HepG2 (cell line): ENCODE results near the gene SP140L. TPM values are rescaled to one million over a fixed set of nuclear protein-coding genes. Genes with fewer than 3 reads are reported as not detected.

Experiments used
- DPF2 ChIP-seq: sonication (generic); formaldehyde crosslinking; IDR thresholded peaks from 2 replicates; pipeline ENCODE4 v1.4.0; 2020; ENCODE audit warnings: mild to moderate bottlenecking, low read depth, missing genetic modification reagents, borderline replicate concordance
- HNRNPH1 ChIP-seq: fragments of 200-400 bp; formaldehyde crosslinking; optimal IDR thresholded peaks from 2 replicates; pipeline ENCODE3; 2017; ENCODE audit warnings: mild to moderate bottlenecking, low read depth, low read length
- KDM5B ChIP-seq: sonication (generic); formaldehyde crosslinking; IDR thresholded peaks from 2 replicates; pipeline ENCODE4 v1.4.0; 2020; ENCODE audit warnings: missing genetic modification reagents, mild to moderate bottlenecking, borderline replicate concordance
- KMT2A ChIP-seq: sonication (generic); formaldehyde crosslinking; IDR thresholded peaks from 2 replicates; pipeline ENCODE4 v1.4.0; 2020; ENCODE audit warnings: missing genetic modification reagents
- PITX1 ChIP-seq: sonication (generic); formaldehyde crosslinking; IDR thresholded peaks from 2 replicates; pipeline ENCODE4 v1.5.1; 2020; ENCODE audit warnings: mild to moderate bottlenecking, missing genetic modification reagents
- SP4 ChIP-seq: sonication (generic); formaldehyde crosslinking; IDR thresholded peaks from 2 replicates; pipeline ENCODE4 v1.8.1; 2023; ENCODE audit warnings: mild to moderate bottlenecking, missing genetic modification reagents
- ZNF235 ChIP-seq: sonication (generic); formaldehyde crosslinking; IDR thresholded peaks from 2 replicates; pipeline ENCODE4 v1.8.1; 2023; ENCODE audit warnings: mild to moderate bottlenecking, missing genetic modification reagents, borderline replicate concordance
- ZNF44 ChIP-seq: sonication (generic); formaldehyde crosslinking; IDR thresholded peaks from 2 replicates; pipeline ENCODE4 v1.5.1; 2020; ENCODE audit warnings: mild to moderate bottlenecking, missing genetic modification reagents
- ZNF547 ChIP-seq: sonication (generic); formaldehyde crosslinking; IDR thresholded peaks from 2 replicates; pipeline ENCODE4 v1.5.1; 2020; ENCODE audit warnings: mild to moderate bottlenecking, missing genetic modification reagents
- ZNF670 ChIP-seq: sonication (generic); formaldehyde crosslinking; IDR thresholded peaks from 2 replicates; pipeline ENCODE4 v1.8.0; 2022; ENCODE audit warnings: mild to moderate bottlenecking, missing genetic modification reagents, borderline replicate concordance
- ZNF850 ChIP-seq: sonication (generic); formaldehyde crosslinking; conservative IDR thresholded peaks from 2 replicates; pipeline ENCODE4 v1.9.0; 2021; ENCODE audit warnings: mild to moderate bottlenecking, missing genetic modification reagents
- polyA plus RNA-seq, 8 experiments: library from polyadenylated mRNA; depleted of rRNA in 3 of 8; stranded (reverse) in 7 of 8; unstranded in 1 of 8; fragments of >200 nt; fragmentation: Illumina TruSeq in 4 of 8; extraction: Trizol in 4 of 8; gene quantifications; 2 replicates each; pipeline versions ENCODE4 v1.2.1 to v1.2.3, GENCODE V29; 2011 to 2016; ENCODE audit warnings: low read depth in 4 of 8, missing spikeins in 1 of 8, mixed read lengths in 1 of 8; ENCODE audit not compliant: insufficient read depth in 1 of 8
- total RNA-seq, 5 experiments: library from RNA; depleted of rRNA; stranded (reverse); fragments of >200 nt; fragmentation: Illumina TruSeq; extraction: Trizol; gene quantifications; 2 replicates each; pipeline ENCODE4 v1.2.3, GENCODE V29; 2016; ENCODE audit warnings: low read depth in 1 of 5
- TF ChIP-seq, protein P1 (sequence below): sonication (generic); formaldehyde crosslinking; IDR thresholded peaks from 2 replicates; pipeline ENCODE4 v1.4.0; 2020; ENCODE audit warnings: missing genetic modification reagents
- TF ChIP-seq, protein P2 (sequence below), 2 experiments: sonication (generic) in 1 of 2; formaldehyde crosslinking in 1 of 2; IDR thresholded peaks; 2 replicates each; pipeline versions ENCODE4 v1.4.0 to v1.6.1; 2016 to 2020; ENCODE audit warnings: borderline replicate concordance in 1 of 2, low read depth in 1 of 2, mild to moderate bottlenecking in 1 of 2, missing genetic modification reagents in 1 of 2
- TF ChIP-seq, protein P3 (sequence below): sonication (generic); formaldehyde crosslinking; IDR thresholded peaks from 2 replicates; pipeline ENCODE4; 2020; ENCODE audit warnings: missing genetic modification reagents, mild to moderate bottlenecking, borderline replicate concordance
- TF ChIP-seq, protein P4 (sequence below): sonication (generic); formaldehyde crosslinking; IDR thresholded peaks from 2 replicates; pipeline ENCODE4 v1.9.0; 2022; ENCODE audit warnings: missing genetic modification reagents, mild to moderate bottlenecking, borderline replicate concordance

Gene SP140L
- total and polyA plus RNA-seq, 2 of the 13 experiments (the other 11 are each of a cell fraction or from before 2014, with no cell fraction given): 10.9 to 17.5 TPM

DNA sequence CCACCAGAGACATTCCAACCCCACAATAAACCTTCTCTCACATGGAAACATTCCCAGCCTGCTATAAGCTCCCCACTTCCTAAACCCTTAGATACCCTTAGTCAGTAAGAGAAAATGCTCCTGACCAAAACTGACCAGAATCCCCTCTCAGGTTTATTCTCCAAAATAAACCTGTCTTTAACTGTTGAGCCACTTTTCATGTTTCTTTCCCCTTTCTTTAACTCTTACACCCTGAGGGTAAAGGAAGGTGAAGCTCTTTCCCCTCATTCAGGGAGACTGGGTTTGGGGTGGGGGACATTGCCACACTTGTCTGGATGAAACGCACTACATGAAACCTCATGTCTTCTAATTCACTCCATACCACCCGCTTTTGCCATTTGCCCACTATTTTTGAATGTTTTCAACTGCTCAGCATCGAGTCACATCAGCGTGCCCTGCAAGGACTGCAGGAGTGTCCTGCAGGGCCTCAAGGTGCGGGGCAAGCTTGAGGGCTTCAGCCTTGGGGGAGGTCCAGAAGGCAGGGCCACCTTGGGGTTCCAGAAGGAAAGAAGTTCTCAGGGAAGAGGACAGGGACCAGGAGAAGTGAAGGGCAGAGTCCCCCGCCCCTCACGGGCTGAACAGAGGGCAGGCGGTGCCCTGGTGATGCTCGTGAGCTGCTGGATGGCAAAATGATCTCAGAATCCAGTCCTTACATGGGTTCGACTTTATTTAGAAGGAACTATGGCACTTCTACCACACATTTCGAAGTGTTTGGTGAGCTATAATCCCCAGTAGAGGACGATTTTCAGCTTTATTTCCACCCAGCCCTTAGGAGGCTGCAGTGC lies 4.2 kb upstream of the SP140L start (continued):
- TF ChIP-seq ZNF547 (peak; percentile 72; the same call in 1 of the 2 replicates), ZNF670 (CRISPR knock-in tag) (peak; percentile 47; the same call in 1 of the 2 replicates), HNRNPH1 (no peak), KDM5B (peak; percentile 24; the same call in 1 of the 2 replicates), DPF2 (CRISPR knock-in tag) (peak; percentile 23; the same call in 1 of the 2 replicates), SP4 (CRISPR knock-in tag) (0 out of 2 replicates have a peak, but pooled peaks have one; percentile 15), ZNF235 (CRISPR knock-in tag) (0 out of 2 replicates have a peak, but pooled peaks have one; percentile 39), PITX1 (CRISPR knock-in tag) (peak; percentile 53; the same call in 1 of the 2 replicates), ZNF850 (CRISPR knock-in tag) (peak; percentile 96), ZNF44 (CRISPR knock-in tag) (0 out of 2 replicates have a peak, but pooled peaks have one; percentile 49), KMT2A (CRISPR knock-in tag) (0 out of 2 replicates have a peak, but pooled peaks have one; percentile 26)
- TF ChIP-seq, protein P1, sequence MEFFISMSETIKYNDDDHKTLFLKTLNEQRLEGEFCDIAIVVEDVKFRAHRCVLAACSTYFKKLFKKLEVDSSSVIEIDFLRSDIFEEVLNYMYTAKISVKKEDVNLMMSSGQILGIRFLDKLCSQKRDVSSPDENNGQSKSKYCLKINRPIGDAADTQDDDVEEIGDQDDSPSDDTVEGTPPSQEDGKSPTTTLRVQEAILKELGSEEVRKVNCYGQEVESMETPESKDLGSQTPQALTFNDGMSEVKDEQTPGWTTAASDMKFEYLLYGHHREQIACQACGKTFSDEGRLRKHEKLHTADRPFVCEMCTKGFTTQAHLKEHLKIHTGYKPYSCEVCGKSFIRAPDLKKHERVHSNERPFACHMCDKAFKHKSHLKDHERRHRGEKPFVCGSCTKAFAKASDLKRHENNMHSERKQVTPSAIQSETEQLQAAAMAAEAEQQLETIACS: no peak
- TF ChIP-seq, protein P2, sequence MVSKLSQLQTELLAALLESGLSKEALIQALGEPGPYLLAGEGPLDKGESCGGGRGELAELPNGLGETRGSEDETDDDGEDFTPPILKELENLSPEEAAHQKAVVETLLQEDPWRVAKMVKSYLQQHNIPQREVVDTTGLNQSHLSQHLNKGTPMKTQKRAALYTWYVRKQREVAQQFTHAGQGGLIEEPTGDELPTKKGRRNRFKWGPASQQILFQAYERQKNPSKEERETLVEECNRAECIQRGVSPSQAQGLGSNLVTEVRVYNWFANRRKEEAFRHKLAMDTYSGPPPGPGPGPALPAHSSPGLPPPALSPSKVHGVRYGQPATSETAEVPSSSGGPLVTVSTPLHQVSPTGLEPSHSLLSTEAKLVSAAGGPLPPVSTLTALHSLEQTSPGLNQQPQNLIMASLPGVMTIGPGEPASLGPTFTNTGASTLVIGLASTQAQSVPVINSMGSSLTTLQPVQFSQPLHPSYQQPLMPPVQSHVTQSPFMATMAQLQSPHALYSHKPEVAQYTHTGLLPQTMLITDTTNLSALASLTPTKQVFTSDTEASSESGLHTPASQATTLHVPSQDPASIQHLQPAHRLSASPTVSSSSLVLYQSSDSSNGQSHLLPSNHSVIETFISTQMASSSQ (IDR thresholded peaks at IDR 0.05; ENCODE audit: low read depth): no peak
- TF ChIP-seq, protein P2 (CRISPR knock-in tag; IDR thresholded peaks at IDR 0.05; ENCODE audit: borderline replicate concordance): 0 out of 2 replicates have a peak, but pooled peaks have one; percentile 33
- TF ChIP-seq, protein P3, sequence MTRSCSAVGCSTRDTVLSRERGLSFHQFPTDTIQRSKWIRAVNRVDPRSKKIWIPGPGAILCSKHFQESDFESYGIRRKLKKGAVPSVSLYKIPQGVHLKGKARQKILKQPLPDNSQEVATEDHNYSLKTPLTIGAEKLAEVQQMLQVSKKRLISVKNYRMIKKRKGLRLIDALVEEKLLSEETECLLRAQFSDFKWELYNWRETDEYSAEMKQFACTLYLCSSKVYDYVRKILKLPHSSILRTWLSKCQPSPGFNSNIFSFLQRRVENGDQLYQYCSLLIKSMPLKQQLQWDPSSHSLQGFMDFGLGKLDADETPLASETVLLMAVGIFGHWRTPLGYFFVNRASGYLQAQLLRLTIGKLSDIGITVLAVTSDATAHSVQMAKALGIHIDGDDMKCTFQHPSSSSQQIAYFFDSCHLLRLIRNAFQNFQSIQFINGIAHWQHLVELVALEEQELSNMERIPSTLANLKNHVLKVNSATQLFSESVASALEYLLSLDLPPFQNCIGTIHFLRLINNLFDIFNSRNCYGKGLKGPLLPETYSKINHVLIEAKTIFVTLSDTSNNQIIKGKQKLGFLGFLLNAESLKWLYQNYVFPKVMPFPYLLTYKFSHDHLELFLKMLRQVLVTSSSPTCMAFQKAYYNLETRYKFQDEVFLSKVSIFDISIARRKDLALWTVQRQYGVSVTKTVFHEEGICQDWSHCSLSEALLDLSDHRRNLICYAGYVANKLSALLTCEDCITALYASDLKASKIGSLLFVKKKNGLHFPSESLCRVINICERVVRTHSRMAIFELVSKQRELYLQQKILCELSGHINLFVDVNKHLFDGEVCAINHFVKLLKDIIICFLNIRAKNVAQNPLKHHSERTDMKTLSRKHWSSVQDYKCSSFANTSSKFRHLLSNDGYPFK (CRISPR knock-in tag): 0 out of 2 replicates have a peak, but pooled peaks have one; percentile 15
- TF ChIP-seq, protein P4, sequence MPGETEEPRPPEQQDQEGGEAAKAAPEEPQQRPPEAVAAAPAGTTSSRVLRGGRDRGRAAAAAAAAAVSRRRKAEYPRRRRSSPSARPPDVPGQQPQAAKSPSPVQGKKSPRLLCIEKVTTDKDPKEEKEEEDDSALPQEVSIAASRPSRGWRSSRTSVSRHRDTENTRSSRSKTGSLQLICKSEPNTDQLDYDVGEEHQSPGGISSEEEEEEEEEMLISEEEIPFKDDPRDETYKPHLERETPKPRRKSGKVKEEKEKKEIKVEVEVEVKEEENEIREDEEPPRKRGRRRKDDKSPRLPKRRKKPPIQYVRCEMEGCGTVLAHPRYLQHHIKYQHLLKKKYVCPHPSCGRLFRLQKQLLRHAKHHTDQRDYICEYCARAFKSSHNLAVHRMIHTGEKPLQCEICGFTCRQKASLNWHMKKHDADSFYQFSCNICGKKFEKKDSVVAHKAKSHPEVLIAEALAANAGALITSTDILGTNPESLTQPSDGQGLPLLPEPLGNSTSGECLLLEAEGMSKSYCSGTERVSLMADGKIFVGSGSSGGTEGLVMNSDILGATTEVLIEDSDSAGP: peak; percentile 68; the same call in 1 of the 2 replicates
